Breast epithelium (tissue), 3 donors: ENCODE results near the gene SLIT1.

Experiments
- CTCF ChIP-seq, 3 donors: fragments of 450-650 bp; IDR thresholded peaks; one replicate each; pipeline ENCODE4 v1.5.1; 2016 to 2017; ENCODE audit warnings: antibody characterized with exemption in 3 of 3, mild to moderate bottlenecking in 3 of 3, moderate library complexity in 3 of 3
- POLR2A ChIP-seq: fragments of 450-650 bp; IDR thresholded peaks from one replicate; pipeline ENCODE4 v1.6.1; 2016; ENCODE audit warnings: antibody characterized with exemption, mild to moderate bottlenecking, moderate library complexity
- POLR2AphosphoS5 ChIP-seq, 3 donors: sonication (generic); formaldehyde crosslinking; IDR thresholded peaks; one replicate each; pipeline ENCODE4 v1.6.1; 2017; ENCODE audit warnings: antibody characterized with exemption in 3 of 3

DNA sequence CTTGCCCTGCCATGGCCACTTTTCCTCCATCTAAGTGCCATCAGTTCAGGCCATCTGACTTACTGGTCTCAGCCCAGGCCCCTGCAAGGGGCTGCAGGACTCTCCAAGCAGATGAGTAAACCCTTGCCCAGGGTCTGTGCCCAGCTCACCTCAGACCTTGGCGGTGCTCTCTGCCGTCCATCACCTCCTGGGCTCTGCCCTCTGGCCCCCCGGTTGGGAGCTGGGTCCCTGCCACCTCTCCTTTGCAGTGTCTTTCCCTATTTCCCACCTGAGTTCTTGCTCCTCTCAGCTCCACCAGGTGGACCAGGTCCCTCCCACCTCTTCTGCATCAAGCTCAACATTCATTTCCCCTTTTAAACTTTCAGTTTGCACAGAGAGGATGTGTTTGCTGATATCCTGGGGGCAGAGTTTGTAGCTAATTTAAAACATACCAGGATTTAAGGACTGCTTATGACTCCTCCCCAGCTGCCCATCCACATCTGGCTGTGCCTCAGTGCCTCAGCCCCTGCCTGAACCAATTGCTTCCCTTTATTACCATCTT is 135.5 kb downstream of the SLIT1 start:
- no peak for TF ChIP-seq CTCF (IDR thresholded peaks at IDR 0.05)
- TF ChIP-seq POLR2AphosphoS5 (IDR thresholded peaks at IDR 0.05) = no peak
- TF ChIP-seq POLR2A = no peak
